Gastroesophageal sphincter (tissue), 4 donors: ENCODE data around the gene DNAH10. TPM values are rescaled to one million over a fixed set of nuclear protein-coding genes. Genes with fewer than 3 reads are reported as not detected.

ENCODE experiments used
- ATAC-seq: fragments of 150-250 bp; one replicate; pipeline ENCODE4 v1.9.1; 2016; ENCODE audit warnings: mild to moderate bottlenecking, moderate library complexity
- H3K27ac ChIP-seq, 4 donors: fragments of 200-600 bp; sonication (generic) in 3 of 4; 1 replicate in 3 of 4; 2 replicates in 1 of 4; pipeline ENCODE4 v1.5.1; 2016 to 2019
- H3K27me3 ChIP-seq: fragments of 200-600 bp; sonication (generic); one replicate; pipeline ENCODE4 v1.5.1; 2019
- H3K36me3 ChIP-seq, 2 donors: fragments of 200-600 bp; sonication (generic); one replicate each; pipeline ENCODE4 v1.5.1; 2019; ENCODE audit warnings: control low read depth in 1 of 2
- H3K4me1 ChIP-seq, 3 donors: fragments of 200-600 bp; sonication (generic); 1 replicate in 2 of 3; 2 replicates in 1 of 3; pipeline ENCODE4 v1.5.1; 2016 to 2019; ENCODE audit warnings: control low read depth in 2 of 3
- H3K4me3 ChIP-seq, 2 donors: fragments of 200-600 bp; sonication (generic); one replicate each; pipeline ENCODE4 v1.5.1; 2019; ENCODE audit warnings: mild to moderate bottlenecking in 1 of 2, moderate library complexity in 1 of 2
- H3K9me3 ChIP-seq, 3 donors: fragments of 200-600 bp; sonication (generic); one replicate each; pipeline ENCODE4 v1.5.1; 2017 to 2019; ENCODE audit warnings: control low read depth in 2 of 3
- CTCF ChIP-seq, 4 experiments: fragments of 200-600 bp in 2 of 4; fragments of 450-650 bp in 2 of 4; sonication (generic) in 1 of 4; IDR thresholded peaks; one replicate each; pipeline ENCODE4 v1.5.1; 2017 to 2019; ENCODE audit warnings: antibody characterized with exemption in 4 of 4, mild to moderate bottlenecking in 2 of 4, moderate library complexity in 2 of 4
- EP300 ChIP-seq: sonication (generic); formaldehyde crosslinking; IDR thresholded peaks from one replicate; pipeline ENCODE4 v1.6.1; 2017; ENCODE audit warnings: antibody characterized with exemption, mild to moderate bottlenecking
- POLR2A ChIP-seq, 2 donors: fragments of 450-650 bp; IDR thresholded peaks; one replicate each; pipeline ENCODE4 v1.6.1; 2017; ENCODE audit warnings: antibody characterized with exemption in 2 of 2, mild to moderate bottlenecking in 2 of 2, moderate library complexity in 1 of 2
- POLR2AphosphoS5 ChIP-seq: sonication (generic); formaldehyde crosslinking; IDR thresholded peaks from one replicate; pipeline ENCODE4 v1.6.1; 2017; ENCODE audit warnings: antibody characterized with exemption
- WGBS, 2 donors: methylation state at CpG; one replicate each; pipeline ENCODE4 v1.1.5; 2018; ENCODE audit warnings: low coverage in 1 of 2; 5-methylcytosine and 5-hydroxymethylcytosine counted together
- total RNA-seq, 4 donors: library from RNA; depleted of rRNA; stranded (reverse); fragments of >200 nt; gene quantifications; one replicate each; pipeline ENCODE4 v1.1.0, GENCODE V29; 2016

Gene DNAH10
- total RNA-seq, 4 donors from 2014 or later = not detected

GRCh38 chr12:123840765-123841425 lies 78.8 kb downstream of the DNAH10 start:
- Histone ChIP-seq H3K27me3 (peaks cover 21% of the 10 kb centered on the region), H3K4me1 (no peaks in the 10 kb centered on the region), H3K36me3 (no peaks in the 10 kb centered on the region), H3K4me3 (no peak overlapping the region), H3K27ac (no peak overlapping the region), H3K9me3 (no peaks in the 10 kb centered on the region)
- 87 to 88% methylated on average over 6 to 13 of the region's 16 CpGs for WGBS, 2 donors
- no peak for ATAC-seq
- TF ChIP-seq CTCF (IDR thresholded peaks at IDR 0.05) = no peak

GRCh38 chr12:123843912-123844748 lies 82.0 kb downstream of the DNAH10 start:
- no peaks in the 10 kb centered on the region for H3K36me3 ChIP-seq
- no peaks in the 10 kb centered on the region for H3K9me3 ChIP-seq
- H3K4me1 ChIP-seq = no peaks in the 10 kb centered on the region
- TF ChIP-seq EP300 (no peak), POLR2A (IDR thresholded peaks at IDR 0.05) (no peak), CTCF (IDR thresholded peaks at IDR 0.05) (no peak), POLR2AphosphoS5 (no peak)
- no peak overlapping the region for H3K4me3 ChIP-seq
- ATAC-seq = no peak
- H3K27me3 ChIP-seq = peaks cover 17% of the 10 kb centered on the region
- 77 to 86% methylated on average over 12 to 14 of the region's 14 CpGs for WGBS, 2 donors
- H3K27ac ChIP-seq = no peak overlapping the region

- no peak overlapping the region for H3K27ac ChIP-seq
- H3K4me1 ChIP-seq = no peaks in the 10 kb centered on the region
- 88 to 100% methylated on average over 1 to 6 of the region's 19 CpGs for WGBS, 2 donors
- H3K36me3 ChIP-seq = no peaks in the 10 kb centered on the region
- H3K9me3 ChIP-seq = no peaks in the 10 kb centered on the region
- no peak overlapping the region for H3K4me3 ChIP-seq
- TF ChIP-seq EP300 (no peak), POLR2AphosphoS5 (no peak), POLR2A (IDR thresholded peaks at IDR 0.05) (no peak), CTCF (IDR thresholded peaks at IDR 0.05) (no peak)
- ATAC-seq = no peak
- H3K27me3 ChIP-seq = peaks cover 18% of the 10 kb centered on the region
Observed at GRCh38 chr12:123845881-123846280, 83.8 kb downstream of the DNAH10 start.

- H3K4me1 ChIP-seq = no peaks in the 10 kb centered on the region
- no peak overlapping the region for H3K4me3 ChIP-seq
- TF ChIP-seq POLR2AphosphoS5 (no peak), POLR2A (IDR thresholded peaks at IDR 0.05) (no peak), CTCF (IDR thresholded peaks at IDR 0.05) (no peak), EP300 (no peak)
- no peaks in the 10 kb centered on the region for H3K9me3 ChIP-seq
- H3K27me3 ChIP-seq = peaks cover 18% of the 10 kb centered on the region
- WGBS, 2 donors = 71 to 73% methylated on average over 2 to 4 of the region's 5 CpGs
- no peak for ATAC-seq
- H3K27ac ChIP-seq = no peak overlapping the region
- H3K36me3 ChIP-seq = no peaks in the 10 kb centered on the region
Observed at GRCh38 chr12:123846340-123846739, 84.2 kb downstream of the DNAH10 start.

GRCh38 chr12:123847019-123847418 lies 84.9 kb downstream of the DNAH10 start:
- Histone ChIP-seq H3K27me3 (peaks cover 16% of the 10 kb centered on the region), H3K4me1 (no peaks in the 10 kb centered on the region), H3K27ac (no peak overlapping the region), H3K36me3 (no peaks in the 10 kb centered on the region), H3K4me3 (no peak overlapping the region), H3K9me3 (no peaks in the 10 kb centered on the region)
- no peak for ATAC-seq
- no peak for TF ChIP-seq CTCF (IDR thresholded peaks at IDR 0.05)
- no peak for TF ChIP-seq POLR2AphosphoS5
- TF ChIP-seq POLR2A (IDR thresholded peaks at IDR 0.05) = no peak
- no peak for TF ChIP-seq EP300
- WGBS, 2 donors = 80 to 100% methylated on average over 1 to 2 of the region's 2 CpGs
